HG02938 (cell line): ENCODE results near the gene TMEM250.

Source experiments
- ATAC-seq: cut with Tn5 transposase; IDR thresholded peaks from one replicate; pipeline ENCODE4 v1.9.1; 2021; ENCODE audit warnings: mild to moderate bottlenecking, moderate library complexity; ENCODE audit not compliant: unreplicated experiment

The TMEM250 gene

GRCh38 chr9:136098210-136098609 is 20.5 kb downstream of the TMEM250 start:
- ATAC-seq = no peak

GRCh38 chr9:136096505-136097001 is 22.1 kb downstream of the TMEM250 start:
- no peak for ATAC-seq

GRCh38 chr9:136095070-136096058 is 23.3 kb downstream of the TMEM250 start, which contains the start of gene NACC2:
NACC2 (minus strand) TSS chr9:136095289; CDS start chr9:136050521, 44,768 bp downstream.
- no peak for ATAC-seq

- no peak for ATAC-seq
Observed at GRCh38 chr9:136093995-136094881, 24.4 kb downstream of the TMEM250 start.

- ATAC-seq = no peak
Observed at GRCh38 chr9:136093346-136093986, 25.2 kb downstream of the TMEM250 start.

- ATAC-seq = no peak
Observed at GRCh38 chr9:136092741-136093140, 25.9 kb downstream of the TMEM250 start.

- ATAC-seq = no peak
Observed at GRCh38 chr9:136092353-136092650, 26.4 kb downstream of the TMEM250 start.

- ATAC-seq = no peak
Observed at GRCh38 chr9:136091582-136092352, 26.9 kb downstream of the TMEM250 start.

- no peak for ATAC-seq
Observed at GRCh38 chr9:136090768-136091581, 27.7 kb downstream of the TMEM250 start.

- ATAC-seq = no peak
Observed at GRCh38 chr9:136090056-136090735, 28.5 kb downstream of the TMEM250 start.

- no peak for ATAC-seq
Observed at GRCh38 chr9:136089697-136090045, 29.0 kb downstream of the TMEM250 start.

- ATAC-seq = no peak
Observed at GRCh38 chr9:136088939-136089696, 29.6 kb downstream of the TMEM250 start.

GRCh38 chr9:136088481-136088938 is 30.2 kb downstream of the TMEM250 start:
- ATAC-seq = no peak

GRCh38 chr9:136087741-136088480 is 30.8 kb downstream of the TMEM250 start:
- ATAC-seq = no peak

GRCh38 chr9:136086951-136087740 is 31.5 kb downstream of the TMEM250 start:
- no peak for ATAC-seq

- ATAC-seq = no peak
Observed at GRCh38 chr9:136086213-136086881, 32.3 kb downstream of the TMEM250 start.
